H9 (cell line): Measurements from ENCODE around the gene F10. TPM values are rescaled to one million over a fixed set of nuclear protein-coding genes. Genes with fewer than 3 reads are reported as not detected.

Experiments
- DNase-seq: peaks from one replicate; pipeline ENCODE4 v3.0.0-alpha.2; 2017
- H2AFZ ChIP-seq: one replicate; pipeline ENCODE4 v1.6.1; 2013; ENCODE audit warnings: mild to moderate bottlenecking, low read length, control low read depth, moderate library complexity
- H2AK5ac ChIP-seq: 2 replicates; pipeline ENCODE4 v1.6.1; 2013; ENCODE audit warnings: low read length, control low read depth, mixed read lengths; ENCODE audit not compliant: insufficient read length
- H2BK120ac ChIP-seq: one replicate; pipeline ENCODE4 v1.6.1; 2013; ENCODE audit warnings: low read depth, mild to moderate bottlenecking, low read length, control low read depth, inconsistent platforms; ENCODE audit not compliant: poor library complexity, severe bottlenecking
- H2BK12ac ChIP-seq: 2 replicates; pipeline ENCODE4 v1.6.1; 2013; ENCODE audit warnings: low read length, control low read depth, mixed read lengths, low read depth; ENCODE audit not compliant: insufficient read length
- H2BK15ac ChIP-seq: 2 replicates; pipeline ENCODE4 v1.6.1; 2013; ENCODE audit warnings: low read depth, low read length, control low read depth
- H2BK20ac ChIP-seq: one replicate; pipeline ENCODE4 v1.6.1; 2013; ENCODE audit warnings: low read depth, mild to moderate bottlenecking, low read length, control low read depth, inconsistent platforms; ENCODE audit not compliant: poor library complexity, severe bottlenecking
- H2BK5ac ChIP-seq: 2 replicates; pipeline ENCODE4 v1.6.1; 2013; ENCODE audit warnings: low read length, control low read depth, mixed read lengths; ENCODE audit not compliant: insufficient read length
- H3K14ac ChIP-seq: 2 replicates; pipeline ENCODE4 v1.6.1; 2013; ENCODE audit warnings: low read length, control low read depth; ENCODE audit not compliant: insufficient read depth
- H3K18ac ChIP-seq: 2 replicates; pipeline ENCODE4 v1.6.1; 2013; ENCODE audit warnings: low read depth, mild to moderate bottlenecking, mixed read lengths, low read length, control low read depth; ENCODE audit not compliant: insufficient read length
- H3K23ac ChIP-seq: 2 replicates; pipeline ENCODE4 v1.6.1; 2013; ENCODE audit warnings: low read length, control low read depth, mixed read lengths, low read depth; ENCODE audit not compliant: insufficient read length
- H3K23me2 ChIP-seq: 2 replicates; pipeline ENCODE4 v1.6.1; 2013; ENCODE audit warnings: low read depth, mild to moderate bottlenecking, mixed read lengths, low read length, control low read depth; ENCODE audit not compliant: insufficient read length, poor library complexity, severe bottlenecking
- H3K27ac ChIP-seq: 2 replicates; pipeline ENCODE4 v1.5.1; 2013; ENCODE audit warnings: low read length, control low read depth, mixed read lengths, low read depth; ENCODE audit not compliant: insufficient read length
- H3K27me3 ChIP-seq: 2 replicates; pipeline ENCODE4 v1.6.1; 2013; ENCODE audit warnings: low read length, control low read depth, inconsistent platforms; ENCODE audit not compliant: insufficient read depth
- H3K4ac ChIP-seq: 2 replicates; pipeline ENCODE4 v1.6.1; 2013; ENCODE audit warnings: low read depth, mild to moderate bottlenecking, control low read depth, inconsistent platforms, low read length, moderate library complexity
- H3K4me1 ChIP-seq: 2 replicates; pipeline ENCODE4 v1.6.1; 2013; ENCODE audit warnings: low read length, control low read depth, inconsistent platforms; ENCODE audit not compliant: insufficient read depth
- H3K4me2 ChIP-seq: 2 replicates; pipeline ENCODE4 v1.6.1; 2013; ENCODE audit warnings: low read length, control low read depth, mixed read lengths; ENCODE audit not compliant: insufficient read length, insufficient read depth
- H3K56ac ChIP-seq: 2 replicates; pipeline ENCODE4 v1.6.1; 2013; ENCODE audit warnings: low read depth, mild to moderate bottlenecking, mixed read lengths, low read length, control low read depth; ENCODE audit not compliant: insufficient read length
- H3K79me1 ChIP-seq: 2 replicates; pipeline ENCODE4 v1.6.1; 2013; ENCODE audit warnings: low read depth, mild to moderate bottlenecking, moderate library complexity, low read length, control low read depth, inconsistent platforms; ENCODE audit not compliant: insufficient read depth, poor library complexity, severe bottlenecking
- H3K79me2 ChIP-seq: 2 replicates; pipeline ENCODE4 v1.6.1; 2013; ENCODE audit warnings: low read length, control low read depth, inconsistent platforms; ENCODE audit not compliant: insufficient read depth
- H3K9ac ChIP-seq: 2 replicates; pipeline ENCODE4 v1.6.1; 2013; ENCODE audit warnings: low read length, control low read depth, mixed read lengths; ENCODE audit not compliant: insufficient read length; ENCODE audit errors: extremely low read depth
- H3K9me3 ChIP-seq: one replicate; pipeline ENCODE4 v1.6.1; 2013; ENCODE audit warnings: low read depth, low read length, inconsistent platforms; ENCODE audit not compliant: control insufficient read depth
- H3T11ph ChIP-seq: one replicate; pipeline ENCODE4 v1.6.1; 2013; ENCODE audit warnings: mild to moderate bottlenecking, low read length, control low read depth, inconsistent platforms
- H4K20me1 ChIP-seq: one replicate; pipeline ENCODE4 v1.6.1; 2013; ENCODE audit not compliant: control insufficient read depth, insufficient read length, insufficient read depth
- H4K5ac ChIP-seq: 2 replicates; pipeline ENCODE4 v1.6.1; 2013; ENCODE audit warnings: low read depth, mild to moderate bottlenecking, mixed read lengths, low read length, control low read depth; ENCODE audit not compliant: insufficient read length
- H4K8ac ChIP-seq: replicated peaks from 2 replicates; pipeline ENCODE4 v1.6.1; 2013; ENCODE audit warnings: low read length, control low read depth, mixed read lengths, low read depth; ENCODE audit not compliant: insufficient read length
- H4K91ac ChIP-seq: 2 replicates; pipeline ENCODE4 v1.6.1; 2013; ENCODE audit warnings: low read depth, mild to moderate bottlenecking, moderate library complexity, mixed read lengths, low read length, control low read depth; ENCODE audit not compliant: insufficient read length
- H3K27ac Mint-ChIP-seq, 3 experiments: 2 replicates in 2 of 3; 3 replicates in 1 of 3; pipeline ENCODE4 v1.8.0; 2020 to 2021; ENCODE audit warnings: mixed read lengths in 3 of 3, mild to moderate bottlenecking in 1 of 3, moderate library complexity in 1 of 3
- H3K27me3 Mint-ChIP-seq: 2 replicates; pipeline ENCODE4 v1.8.0; 2021; ENCODE audit warnings: low read depth, mild to moderate bottlenecking, moderate library complexity, mixed read lengths
- H3K36me3 Mint-ChIP-seq, 3 experiments: 2 replicates in 2 of 3; 3 replicates in 1 of 3; pipeline ENCODE4 v1.8.0; 2020 to 2021; ENCODE audit warnings: low read depth in 3 of 3, mixed read lengths in 3 of 3; ENCODE audit not compliant: insufficient read depth in 1 of 3
- H3K4me1 Mint-ChIP-seq, 2 experiments: 2 replicates each; pipeline ENCODE4 v1.8.0; 2020; ENCODE audit warnings: mixed read lengths in 2 of 2
- H3K4me3 Mint-ChIP-seq, 2 experiments: 2 replicates in 1 of 2; 3 replicates in 1 of 2; pipeline ENCODE4 v1.8.0; 2020 to 2021; ENCODE audit warnings: mild to moderate bottlenecking in 2 of 2, mixed read lengths in 2 of 2, moderate library complexity in 1 of 2
- H3K9me3 Mint-ChIP-seq, 2 experiments: 2 replicates in 1 of 2; 3 replicates in 1 of 2; pipeline ENCODE4 v1.8.0; 2020; ENCODE audit warnings: mild to moderate bottlenecking in 2 of 2, mixed read lengths in 2 of 2, moderate library complexity in 1 of 2
- WGBS: extraction: QIAGEN DNeasy Blood & Tissue Kit; methylation state at CpG from one replicate; pipeline ENCODE4 v1.1.7; 2013; ENCODE audit warnings: missing lambda C conversion rate, low lambda C conversion rate, mixed read lengths; ENCODE audit not compliant: insufficient read length; ENCODE audit errors: extremely low coverage; 5-methylcytosine and 5-hydroxymethylcytosine counted together
- total RNA-seq: library from RNA; stranded (reverse); gene quantifications from 2 replicates; pipeline ENCODE4 v1.2.1, GENCODE V29; 2021
- TF ChIP-seq, protein P1 (sequence below): fragments of 200-600 bp; sonication (generic); conservative IDR thresholded peaks from 3 replicates; pipeline ENCODE4 v1.8.0; 2021; ENCODE audit warnings: antibody characterized with exemption, mild to moderate bottlenecking

The F10 gene
- total RNA-seq, 1 experiment from 2014 or later: 1.7 TPM

DNA sequence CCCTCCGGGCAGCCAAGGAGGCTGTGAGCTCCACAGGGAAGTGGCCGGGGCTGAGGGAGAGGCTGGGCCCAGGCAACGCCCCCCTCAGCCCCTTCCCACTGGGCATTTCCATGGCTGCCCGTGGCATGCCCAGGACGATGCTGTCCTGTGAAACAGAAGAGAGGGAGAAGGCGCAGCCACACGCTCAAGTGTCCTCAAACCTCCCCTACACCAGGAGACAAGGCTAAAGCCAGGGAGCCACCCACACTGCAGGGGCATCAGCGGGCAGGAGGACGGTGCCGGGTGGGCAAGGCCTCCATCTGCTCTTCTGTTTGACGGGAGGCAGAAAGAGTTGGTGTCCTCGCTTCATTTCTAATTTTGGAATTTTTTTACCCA is 21.6 kb downstream of the F10 start:
- TF ChIP-seq, protein P1, sequence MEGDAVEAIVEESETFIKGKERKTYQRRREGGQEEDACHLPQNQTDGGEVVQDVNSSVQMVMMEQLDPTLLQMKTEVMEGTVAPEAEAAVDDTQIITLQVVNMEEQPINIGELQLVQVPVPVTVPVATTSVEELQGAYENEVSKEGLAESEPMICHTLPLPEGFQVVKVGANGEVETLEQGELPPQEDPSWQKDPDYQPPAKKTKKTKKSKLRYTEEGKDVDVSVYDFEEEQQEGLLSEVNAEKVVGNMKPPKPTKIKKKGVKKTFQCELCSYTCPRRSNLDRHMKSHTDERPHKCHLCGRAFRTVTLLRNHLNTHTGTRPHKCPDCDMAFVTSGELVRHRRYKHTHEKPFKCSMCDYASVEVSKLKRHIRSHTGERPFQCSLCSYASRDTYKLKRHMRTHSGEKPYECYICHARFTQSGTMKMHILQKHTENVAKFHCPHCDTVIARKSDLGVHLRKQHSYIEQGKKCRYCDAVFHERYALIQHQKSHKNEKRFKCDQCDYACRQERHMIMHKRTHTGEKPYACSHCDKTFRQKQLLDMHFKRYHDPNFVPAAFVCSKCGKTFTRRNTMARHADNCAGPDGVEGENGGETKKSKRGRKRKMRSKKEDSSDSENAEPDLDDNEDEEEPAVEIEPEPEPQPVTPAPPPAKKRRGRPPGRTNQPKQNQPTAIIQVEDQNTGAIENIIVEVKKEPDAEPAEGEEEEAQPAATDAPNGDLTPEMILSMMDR: no peak
- Mint-ChIP-seq H3K27ac (no peak overlapping the region), H3K9me3 (no peaks in the 10 kb centered on the region), H3K27me3 (peaks cover 3% of the 10 kb centered on the region; the same call in 1 of the 2 replicates), H3K4me3 (no peak overlapping the region), H3K36me3 (no peaks in the 10 kb centered on the region), H3K4me1 (peaks cover 0 to 7% of the 10 kb centered on the region in 2 experiments; a peak in 3 of 4 replicates)
- H3K56ac ChIP-seq: no peak overlapping the region
- H3K79me1 ChIP-seq: no peaks in the 10 kb centered on the region
- no peak overlapping the region for H3K9ac ChIP-seq
- H4K91ac ChIP-seq: no peak overlapping the region
- H4K5ac ChIP-seq: no peak overlapping the region
- H3K79me2 ChIP-seq: no peaks in the 10 kb centered on the region
- no peak overlapping the region for H2BK15ac ChIP-seq
- H3T11ph ChIP-seq: no peak overlapping the region
- H2BK20ac ChIP-seq: no peak overlapping the region
- no peak overlapping the region for H2AK5ac ChIP-seq
- H3K14ac ChIP-seq: no peak overlapping the region
- no peak overlapping the region for H3K23ac ChIP-seq
- no peaks in the 10 kb centered on the region for H3K23me2 ChIP-seq
- H3K4me1 ChIP-seq: no peaks in the 10 kb centered on the region
- no peaks in the 10 kb centered on the region for H3K27me3 ChIP-seq
- H3K4ac ChIP-seq: no peak overlapping the region
- no peak for DNase-seq
- no peak overlapping the region for H2BK5ac ChIP-seq
- no peak overlapping the region for H2BK12ac ChIP-seq
- no CpG with 5 or more reads among the region's 12 CpGs for WGBS
- no peak overlapping the region for H2AFZ ChIP-seq
- H3K4me2 ChIP-seq: no peak overlapping the region
- no peak overlapping the region for H3K27ac ChIP-seq
- no peak overlapping the region for H4K8ac ChIP-seq
- H3K9me3 ChIP-seq: no peaks in the 10 kb centered on the region
- H3K18ac ChIP-seq: no peak overlapping the region
- no peak overlapping the region for H2BK120ac ChIP-seq
- no peaks in the 10 kb centered on the region for H4K20me1 ChIP-seq
